Liver (tissue), 9 donors: ENCODE data around the gene CD276. TPM values are rescaled to one million over a fixed set of nuclear protein-coding genes. Genes with fewer than 3 reads are reported as not detected.

Source experiments
- DNase-seq: peaks from one replicate; pipeline ENCODE4 v3.0.0-alpha.2; 2017; ENCODE audit warnings: low spot score
- H3K27ac ChIP-seq, 2 donors: one replicate each; pipeline ENCODE4 v1.7.0; 2013; ENCODE audit warnings: inconsistent platforms in 2 of 2, low read length in 2 of 2, control low read depth in 1 of 2, low read depth in 1 of 2, mild to moderate bottlenecking in 1 of 2
- H3K27me3 ChIP-seq, 4 donors: one replicate each; pipeline versions ENCODE4 v1.6.1 to v1.7.0; 2013; ENCODE audit warnings: low read length in 3 of 4, inconsistent platforms in 1 of 4, mild to moderate bottlenecking in 1 of 4, moderate library complexity in 1 of 4; ENCODE audit not compliant: control insufficient read depth in 4 of 4, insufficient read depth in 4 of 4
- H3K36me3 ChIP-seq, 4 donors: one replicate each; pipeline versions ENCODE4 v1.6.1 to v1.7.0; 2013; ENCODE audit warnings: low read length in 3 of 4, mild to moderate bottlenecking in 3 of 4, low read depth in 1 of 4, moderate library complexity in 1 of 4; ENCODE audit not compliant: control insufficient read depth in 4 of 4, insufficient read depth in 3 of 4
- H3K4me1 ChIP-seq, 4 donors: one replicate each; pipeline versions ENCODE4 v1.6.1 to v1.7.0; 2013; ENCODE audit warnings: low read length in 3 of 4, mild to moderate bottlenecking in 3 of 4, moderate library complexity in 1 of 4; ENCODE audit not compliant: control insufficient read depth in 4 of 4, insufficient read depth in 4 of 4
- H3K4me3 ChIP-seq, 3 donors: one replicate each; pipeline versions ENCODE4 v1.6.1 to v1.7.0; 2013; ENCODE audit warnings: low read length in 3 of 3, control low read depth in 1 of 3, low read depth in 1 of 3, mild to moderate bottlenecking in 1 of 3
- H3K9ac ChIP-seq, 2 donors: one replicate each; pipeline ENCODE4 v1.7.0; 2013; ENCODE audit warnings: low read length in 2 of 2, mild to moderate bottlenecking in 2 of 2, moderate library complexity in 2 of 2, control low read depth in 1 of 2, low read depth in 1 of 2
- H3K9me3 ChIP-seq, 4 donors: one replicate each; pipeline versions ENCODE4 v1.6.1 to v1.7.0; 2013; ENCODE audit warnings: low read length in 3 of 4; ENCODE audit not compliant: control insufficient read depth in 4 of 4
- CTCF ChIP-seq: fragments of 150-350 bp; IDR thresholded peaks from 2 replicates; pipeline ENCODE4 v1.5.1; 2017; ENCODE audit warnings: improper control_type of control experiment, low read depth, low read length; ENCODE audit not compliant: missing input control
- EGR1 ChIP-seq, 2 donors: IDR thresholded peaks; 2 replicates each; pipeline ENCODE4 v1.6.1; 2016 to 2018; ENCODE audit warnings: antibody characterized with exemption in 2 of 2, low read depth in 2 of 2
- FOXA2 ChIP-seq: IDR thresholded peaks from 2 replicates; pipeline ENCODE4 v1.6.1; 2016; ENCODE audit warnings: antibody characterized with exemption
- GABPA ChIP-seq, 2 donors: IDR thresholded peaks in 1 of 2; conservative IDR thresholded peaks in 1 of 2; 2 replicates each; pipeline ENCODE4 v1.6.1; 2016; ENCODE audit warnings: antibody characterized with exemption in 2 of 2, mild to moderate bottlenecking in 1 of 2, moderate library complexity in 1 of 2
- MAX ChIP-seq: IDR thresholded peaks from 2 replicates; pipeline ENCODE4 v1.6.1; 2016; ENCODE audit warnings: antibody characterized with exemption
- RAD21 ChIP-seq, 2 donors: IDR thresholded peaks; 2 replicates each; pipeline ENCODE4 v1.6.1; 2016; ENCODE audit warnings: antibody characterized with exemption in 2 of 2, mild to moderate bottlenecking in 2 of 2
- SP1 ChIP-seq: IDR thresholded peaks from 2 replicates; pipeline ENCODE4 v1.6.1; 2018; ENCODE audit warnings: antibody characterized with exemption, mild to moderate bottlenecking
- TAF1 ChIP-seq: conservative IDR thresholded peaks from 2 replicates; pipeline ENCODE4 v1.6.1; 2016; ENCODE audit warnings: antibody characterized with exemption, mild to moderate bottlenecking
- YY1 ChIP-seq: IDR thresholded peaks from 2 replicates; pipeline ENCODE4 v1.6.1; 2016; ENCODE audit warnings: antibody characterized with exemption, mild to moderate bottlenecking
- WGBS: extraction: QIAGEN DNeasy Blood & Tissue Kit; methylation state at CpG from one replicate; pipeline ENCODE4 v1.1.7; 2013; 5-methylcytosine and 5-hydroxymethylcytosine counted together
- polyA plus RNA-seq, 2 donors: library from polyadenylated mRNA; stranded (reverse) in 1 of 2; unstranded in 1 of 2; fragments of 200-250 nt in 1 of 2; fragments of >200 nt in 1 of 2; fragmentation: Nextera tagmentation in 1 of 2; extraction: Ambion mirVana in 1 of 2; gene quantifications; one replicate each; pipeline versions ENCODE4 v1.2.1 to v1.2.3, GENCODE V29; 2013 to 2015
- total RNA-seq, 2 donors: library from RNA; depleted of rRNA; stranded (reverse); fragments of >200 nt; gene quantifications; one replicate each; pipeline ENCODE4 v1.2.3, GENCODE V29; 2014
- TF ChIP-seq, protein P1 (sequence below): IDR thresholded peaks from 2 replicates; pipeline ENCODE4 v1.6.1; 2016; ENCODE audit warnings: antibody characterized with exemption
- TF ChIP-seq, protein P2 (sequence below): IDR thresholded peaks from 2 replicates; pipeline ENCODE4 v1.6.1; 2016; ENCODE audit warnings: antibody characterized with exemption
- TF ChIP-seq, protein P3 (sequence below): IDR thresholded peaks from 2 replicates; pipeline ENCODE4 v1.6.1; 2016; ENCODE audit warnings: antibody characterized with exemption, mild to moderate bottlenecking
- donor health status: healthy.
- donor health status: healthy.
- donor health status: healthy.
- donor health status: healthy.
- donor health status: healthy.

Gene CD276
- total and polyA plus RNA-seq, 4 donors, result 12.9 to 37.9 (median 25.1) TPM

DNA sequence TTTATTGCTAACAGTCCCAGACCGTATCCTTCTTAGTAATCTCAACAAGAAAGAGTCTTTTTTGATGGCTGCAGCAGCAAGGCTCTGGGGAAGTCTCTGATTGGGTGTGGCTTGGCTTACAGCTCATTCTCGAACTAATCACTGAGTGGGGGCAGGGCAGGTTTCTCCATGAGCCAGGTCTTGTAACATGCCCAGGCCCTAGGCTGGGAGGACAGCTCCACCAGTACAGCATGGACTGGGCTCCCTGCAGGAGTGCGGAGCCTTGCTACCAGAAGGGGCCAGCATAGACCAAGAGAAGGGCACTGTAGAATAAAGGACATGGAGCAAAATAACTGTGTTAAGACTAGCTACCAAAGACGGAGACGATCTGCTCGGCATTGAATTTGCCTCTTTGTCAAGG lies 7.2 kb downstream of the CD276 start:
- Histone ChIP-seq H3K9ac (no peak overlapping the region), H3K27ac (no peak overlapping the region), H3K9me3 (no peaks in the 10 kb centered on the region), H3K4me1 (peaks cover 10 to 34% (median 18%) of the 10 kb centered on the region in 4 donors), H3K36me3 (peaks cover 0 to 3% (median 0%) of the 10 kb centered on the region in 4 donors), H3K4me3 (no peak overlapping the region), H3K27me3 (no peaks in the 10 kb centered on the region)
- TF ChIP-seq TAF1, result no peak
- 72% methylated on average over 6 of the region's 6 CpGs for WGBS
- DNase-seq, result no peak

GRCh38 chr15:73694419-73694818 lies 10.2 kb downstream of the CD276 start:
- no peak for DNase-seq
- Histone ChIP-seq H3K9ac (no peak overlapping the region), H3K9me3 (no peaks in the 10 kb centered on the region), H3K27ac (no peak overlapping the region), H3K27me3 (no peaks in the 10 kb centered on the region), H3K4me3 (no peak overlapping the region), H3K36me3 (peaks cover 0 to 3% (median 0%) of the 10 kb centered on the region in 4 donors), H3K4me1 (peaks cover 4 to 29% (median 22%) of the 10 kb centered on the region in 4 donors)
- WGBS, result 41% methylated on average over 5 of the region's 5 CpGs
- TF ChIP-seq, protein P1, sequence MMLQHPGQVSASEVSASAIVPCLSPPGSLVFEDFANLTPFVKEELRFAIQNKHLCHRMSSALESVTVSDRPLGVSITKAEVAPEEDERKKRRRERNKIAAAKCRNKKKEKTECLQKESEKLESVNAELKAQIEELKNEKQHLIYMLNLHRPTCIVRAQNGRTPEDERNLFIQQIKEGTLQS, result no peak
- peak; percentile 18 for TF ChIP-seq FOXA2
- TF ChIP-seq SP1, result no peak
- TF ChIP-seq RAD21 (IDR thresholded peaks at IDR 0.05), result no peak
- TF ChIP-seq TAF1, result no peak
- TF ChIP-seq, protein P2, sequence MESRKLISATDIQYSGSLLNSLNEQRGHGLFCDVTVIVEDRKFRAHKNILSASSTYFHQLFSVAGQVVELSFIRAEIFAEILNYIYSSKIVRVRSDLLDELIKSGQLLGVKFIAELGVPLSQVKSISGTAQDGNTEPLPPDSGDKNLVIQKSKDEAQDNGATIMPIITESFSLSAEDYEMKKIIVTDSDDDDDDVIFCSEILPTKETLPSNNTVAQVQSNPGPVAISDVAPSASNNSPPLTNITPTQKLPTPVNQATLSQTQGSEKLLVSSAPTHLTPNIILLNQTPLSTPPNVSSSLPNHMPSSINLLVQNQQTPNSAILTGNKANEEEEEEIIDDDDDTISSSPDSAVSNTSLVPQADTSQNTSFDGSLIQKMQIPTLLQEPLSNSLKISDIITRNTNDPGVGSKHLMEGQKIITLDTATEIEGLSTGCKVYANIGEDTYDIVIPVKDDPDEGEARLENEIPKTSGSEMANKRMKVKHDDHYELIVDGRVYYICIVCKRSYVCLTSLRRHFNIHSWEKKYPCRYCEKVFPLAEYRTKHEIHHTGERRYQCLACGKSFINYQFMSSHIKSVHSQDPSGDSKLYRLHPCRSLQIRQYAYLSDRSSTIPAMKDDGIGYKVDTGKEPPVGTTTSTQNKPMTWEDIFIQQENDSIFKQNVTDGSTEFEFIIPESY, result no peak

GRCh38 chr15:73695773-73696640 lies 11.8 kb downstream of the CD276 start:
- Histone ChIP-seq H3K9me3 (no peaks in the 10 kb centered on the region), H3K9ac (no peak overlapping the region), H3K27me3 (no peaks in the 10 kb centered on the region), H3K4me3 (no peak overlapping the region), H3K36me3 (no peaks in the 10 kb centered on the region), H3K4me1 (peaks cover 4 to 29% (median 20%) of the 10 kb centered on the region in 4 donors), H3K27ac (no peak overlapping the region)
- DNase-seq, result no peak
- WGBS, result 82% methylated on average over 16 of the region's 16 CpGs
- TF ChIP-seq GABPA (IDR thresholded peaks at IDR 0.05 in 1 of 2, conservative IDR thresholded peaks at IDR 0.05 in 1 of 2) (no peak), MAX (no peak), CTCF (no peak), SP1 (no peak), EGR1 (IDR thresholded peaks at IDR 0.05; ENCODE audit: low read depth in 2 of 2) (no peak), YY1 (no peak)
- TF ChIP-seq, protein P3, sequence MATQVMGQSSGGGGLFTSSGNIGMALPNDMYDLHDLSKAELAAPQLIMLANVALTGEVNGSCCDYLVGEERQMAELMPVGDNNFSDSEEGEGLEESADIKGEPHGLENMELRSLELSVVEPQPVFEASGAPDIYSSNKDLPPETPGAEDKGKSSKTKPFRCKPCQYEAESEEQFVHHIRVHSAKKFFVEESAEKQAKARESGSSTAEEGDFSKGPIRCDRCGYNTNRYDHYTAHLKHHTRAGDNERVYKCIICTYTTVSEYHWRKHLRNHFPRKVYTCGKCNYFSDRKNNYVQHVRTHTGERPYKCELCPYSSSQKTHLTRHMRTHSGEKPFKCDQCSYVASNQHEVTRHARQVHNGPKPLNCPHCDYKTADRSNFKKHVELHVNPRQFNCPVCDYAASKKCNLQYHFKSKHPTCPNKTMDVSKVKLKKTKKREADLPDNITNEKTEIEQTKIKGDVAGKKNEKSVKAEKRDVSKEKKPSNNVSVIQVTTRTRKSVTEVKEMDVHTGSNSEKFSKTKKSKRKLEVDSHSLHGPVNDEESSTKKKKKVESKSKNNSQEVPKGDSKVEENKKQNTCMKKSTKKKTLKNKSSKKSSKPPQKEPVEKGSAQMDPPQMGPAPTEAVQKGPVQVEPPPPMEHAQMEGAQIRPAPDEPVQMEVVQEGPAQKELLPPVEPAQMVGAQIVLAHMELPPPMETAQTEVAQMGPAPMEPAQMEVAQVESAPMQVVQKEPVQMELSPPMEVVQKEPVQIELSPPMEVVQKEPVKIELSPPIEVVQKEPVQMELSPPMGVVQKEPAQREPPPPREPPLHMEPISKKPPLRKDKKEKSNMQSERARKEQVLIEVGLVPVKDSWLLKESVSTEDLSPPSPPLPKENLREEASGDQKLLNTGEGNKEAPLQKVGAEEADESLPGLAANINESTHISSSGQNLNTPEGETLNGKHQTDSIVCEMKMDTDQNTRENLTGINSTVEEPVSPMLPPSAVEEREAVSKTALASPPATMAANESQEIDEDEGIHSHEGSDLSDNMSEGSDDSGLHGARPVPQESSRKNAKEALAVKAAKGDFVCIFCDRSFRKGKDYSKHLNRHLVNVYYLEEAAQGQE, result no peak
- TF ChIP-seq, protein P2, result no peak
